SK-N-SH (cell line): ENCODE measurements around the gene WBP1L. TPM values are rescaled to one million over a fixed set of nuclear protein-coding genes. Genes with fewer than 3 reads are reported as not detected.

Experiments
- CTCF ChIA-PET: fragments of 300-600, 350-600 bp; formaldehyde crosslinking; extraction: SDS; loops from one replicate; lab custom pipeline; 2021; lab: Yijun Ruan, JAX
- POLR2A ChIA-PET: fragments of 350-600 bp; sonication (Branson Sonifier 250); formaldehyde crosslinking; extraction: SDS; loops from one replicate; lab custom pipeline; 2020; ENCODE audit warnings: antibody characterized with exemption, inconsistent platforms; lab: Yijun Ruan, JAX
- DNase-seq: peaks from one replicate; pipeline ENCODE4 v3.0.0; 2012
- H2AFZ ChIP-seq: fragments of 200-600 bp; sonication (generic); 2 replicates; pipeline ENCODE4 v1.8.1; 2016; ENCODE audit warnings: antibody characterized with exemption, mild to moderate bottlenecking, low read depth
- H3F3A ChIP-seq: fragments of 200-600 bp; sonication (generic); replicated peaks from 2 replicates; pipeline ENCODE3; 2016; ENCODE audit warnings: antibody characterized with exemption, mild to moderate bottlenecking; ENCODE audit not compliant: insufficient read depth
- H3K27ac ChIP-seq, 2 experiments: fragments of 200-500 bp in 1 of 2; fragments of 200-600 bp in 1 of 2; sonication (Bioruptor generic) in 1 of 2; sonication (generic), shearing (Covaris generic) in 1 of 2; 2 replicates each; pipeline versions ENCODE4 v1.5.1 to v1.6.1; 2014 to 2016; ENCODE audit warnings: low read depth in 2 of 2, inconsistent platforms in 1 of 2, low read length in 1 of 2, mild to moderate bottlenecking in 1 of 2, mixed read lengths in 1 of 2
- H3K27me3 ChIP-seq: fragments of 200-600 bp; sonication (generic), shearing (Covaris generic); 2 replicates; pipeline ENCODE4 v1.6.1; 2016; ENCODE audit warnings: mixed run types; ENCODE audit not compliant: insufficient read depth
- H3K36me3 ChIP-seq, 2 experiments: fragments of 200-500 bp in 1 of 2; fragments of 200-600 bp in 1 of 2; sonication (Bioruptor generic) in 1 of 2; sonication (generic) in 1 of 2; replicated peaks in 1 of 2; 2 replicates each; pipeline versions ENCODE3 to v1.5.1; 2014 to 2016; ENCODE audit warnings: low read length in 1 of 2, mild to moderate bottlenecking in 1 of 2; ENCODE audit not compliant: insufficient read depth in 2 of 2, control insufficient read depth in 1 of 2
- H3K4me1 ChIP-seq, 2 experiments: fragments of 200-500 bp in 1 of 2; fragments of 200-600 bp in 1 of 2; sonication (Bioruptor generic) in 1 of 2; sonication (generic), shearing (Covaris generic) in 1 of 2; 2 replicates each; pipeline versions ENCODE4 v1.5.1 to v1.6.1; 2014 to 2016; ENCODE audit warnings: low read depth in 1 of 2, low read length in 1 of 2, mixed run types in 1 of 2; ENCODE audit not compliant: insufficient read depth in 2 of 2, control insufficient read depth in 1 of 2
- H3K4me2 ChIP-seq: fragments of 200-600 bp; sonication (generic), shearing (Covaris generic); 2 replicates; pipeline ENCODE4 v1.6.1; 2017; ENCODE audit warnings: mixed run types
- H3K4me3 ChIP-seq, 2 experiments: fragments of 200-500 bp in 1 of 2; fragments of 200-600 bp in 1 of 2; sonication (Bioruptor generic) in 1 of 2; sonication (generic), shearing (Covaris generic) in 1 of 2; 2 replicates each; pipeline versions ENCODE4 v1.5.1 to v1.8.1; 2014 to 2016; ENCODE audit warnings: low read depth in 2 of 2, inconsistent platforms in 1 of 2, low read length in 1 of 2, mild to moderate bottlenecking in 1 of 2, mixed read lengths in 1 of 2, moderate library complexity in 1 of 2
- H3K79me2 ChIP-seq: fragments of 200-600 bp; sonication (generic); 2 replicates; pipeline ENCODE4 v1.8.1; 2017; ENCODE audit warnings: mild to moderate bottlenecking; ENCODE audit not compliant: insufficient read depth
- H3K9ac ChIP-seq: fragments of 200-600 bp; sonication (generic); 2 replicates; pipeline ENCODE4 v1.6.1; 2017; ENCODE audit warnings: mixed run types
- H3K9me2 ChIP-seq: fragments of 200-600 bp; sonication (generic); 2 replicates; pipeline ENCODE4 v1.6.1; 2017; ENCODE audit warnings: mixed run types
- H3K9me3 ChIP-seq: fragments of 200-600 bp; sonication (generic); 2 replicates; pipeline ENCODE4 v1.6.1; 2017; ENCODE audit warnings: mixed run types, mild to moderate bottlenecking, moderate library complexity
- H4K20me1 ChIP-seq: fragments of 200-600 bp; sonication (generic); 2 replicates; pipeline ENCODE4 v1.6.1; 2017; ENCODE audit warnings: mild to moderate bottlenecking, mixed run types; ENCODE audit not compliant: insufficient read depth
- ELF1 ChIP-seq: IDR thresholded peaks from 2 replicates; pipeline ENCODE4 v1.4.0; 2012
- GABPA ChIP-seq: IDR thresholded peaks from 2 replicates; pipeline ENCODE4 v1.4.0; 2012; ENCODE audit warnings: low read depth, mild to moderate bottlenecking
- MEF2A ChIP-seq: IDR thresholded peaks from 2 replicates; pipeline ENCODE4 v1.4.0; 2012; ENCODE audit warnings: low read depth, borderline replicate concordance
- RCOR1 ChIP-seq: fragments of 150-350 bp; IDR thresholded peaks from 2 replicates; pipeline ENCODE4 v1.6.1; 2017; ENCODE audit warnings: antibody characterized with exemption, low read length
- RXRA ChIP-seq: IDR thresholded peaks from 2 replicates; pipeline ENCODE4 v1.4.0; 2012; ENCODE audit warnings: low read depth, mild to moderate bottlenecking, borderline replicate concordance
- WGBS: methylation state at CpG from one replicate; pipeline ENCODE4 v1.1.6; 2017; ENCODE audit warnings: low lambda C conversion rate; 5-methylcytosine and 5-hydroxymethylcytosine counted together
- polyA plus RNA-seq, 3 experiments: library from polyadenylated mRNA; depleted of rRNA; stranded (reverse); fragments of >200 nt; gene quantifications; 2 replicates each; pipeline ENCODE4 v1.2.3, GENCODE V29; 2012
- TF ChIP-seq, protein P1 (sequence below): fragments of 150-350 bp; IDR thresholded peaks from 2 replicates; pipeline ENCODE4 v1.6.1; 2016; ENCODE audit warnings: mild to moderate bottlenecking, low read depth, low read length
- TF ChIP-seq, protein P2 (sequence below): fragments of 200-600 bp; sonication (generic); IDR thresholded peaks from 2 replicates; pipeline ENCODE4 v1.6.1; 2017; ENCODE audit warnings: antibody characterized with exemption, mild to moderate bottlenecking, moderate library complexity

The WBP1L gene
- polyA plus RNA-seq, 1 of the 3 experiments (the other 2 are of a cell fraction): 22.8 TPM

DNA sequence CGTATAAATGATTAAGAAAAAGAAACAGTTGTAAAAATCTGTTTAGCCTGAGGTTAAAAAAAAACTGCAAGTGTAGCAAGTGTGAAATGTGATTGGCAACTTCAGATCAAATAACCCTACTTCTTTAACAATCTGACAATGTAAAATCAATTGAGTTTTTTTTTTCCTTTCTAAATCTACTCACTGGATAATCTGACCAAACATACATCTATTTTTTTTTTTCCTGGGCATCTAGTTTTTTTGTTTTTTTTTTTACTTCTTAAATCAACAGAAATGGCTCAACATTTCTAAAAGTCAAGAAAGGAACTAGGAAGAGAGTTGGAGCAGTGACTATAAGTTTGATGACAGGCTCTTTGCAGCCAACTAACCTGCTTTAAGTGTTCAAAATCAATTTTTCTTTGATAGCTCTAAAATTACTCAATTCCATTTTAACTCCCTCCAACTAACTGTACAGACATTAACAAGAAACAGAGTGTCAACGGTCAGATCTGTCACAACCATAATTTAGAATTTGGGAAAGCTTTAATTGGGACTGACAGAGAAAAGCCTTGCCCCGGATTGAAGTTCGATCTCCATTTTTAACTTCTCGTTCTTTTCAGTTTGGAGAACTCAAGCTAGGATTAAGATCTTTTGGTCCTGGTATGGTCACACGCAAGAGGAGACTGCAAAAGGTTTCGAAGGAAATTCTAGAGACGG lies 30.8 kb upstream of the WBP1L start:
- no peak for TF ChIP-seq RCOR1
- TF ChIP-seq, protein P1, sequence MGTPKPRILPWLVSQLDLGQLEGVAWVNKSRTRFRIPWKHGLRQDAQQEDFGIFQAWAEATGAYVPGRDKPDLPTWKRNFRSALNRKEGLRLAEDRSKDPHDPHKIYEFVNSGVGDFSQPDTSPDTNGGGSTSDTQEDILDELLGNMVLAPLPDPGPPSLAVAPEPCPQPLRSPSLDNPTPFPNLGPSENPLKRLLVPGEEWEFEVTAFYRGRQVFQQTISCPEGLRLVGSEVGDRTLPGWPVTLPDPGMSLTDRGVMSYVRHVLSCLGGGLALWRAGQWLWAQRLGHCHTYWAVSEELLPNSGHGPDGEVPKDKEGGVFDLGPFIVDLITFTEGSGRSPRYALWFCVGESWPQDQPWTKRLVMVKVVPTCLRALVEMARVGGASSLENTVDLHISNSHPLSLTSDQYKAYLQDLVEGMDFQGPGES: no peak
- no peak for TF ChIP-seq ELF1
- TF ChIP-seq MEF2A: no peak
- CTCF ChIA-PET: interaction anchor here (0.8 to 11.2 kb wide), 13 partner anchors 9 to 477 kb away, joined by 3 to 123 read pairs (median 3); partner anchors contain the start of gene TRIM8
- POLR2A ChIA-PET: interaction anchor here (1.0 to 2.2 kb wide), 4 partner anchors 42 to 85 kb away, joined by 5 to 13 read pairs (median 10); partner anchors contain the start of gene TRIM8

DNA sequence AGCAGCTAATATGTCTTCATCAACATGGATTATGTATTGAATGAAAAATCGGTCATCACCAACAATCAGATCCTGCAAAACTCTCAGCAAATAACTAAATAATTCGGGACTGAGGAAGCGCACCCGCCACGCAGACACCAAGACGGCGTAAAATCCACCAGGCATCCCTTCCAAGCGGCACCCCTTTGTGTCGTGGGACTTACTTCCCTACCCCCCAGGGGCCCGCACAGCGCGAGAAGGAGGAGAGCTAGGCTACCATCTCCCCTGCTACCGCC lies 30.3 kb upstream of the WBP1L start:
- DNase-seq: no peak
- H3F3A ChIP-seq: peaks cover 18% of the 10 kb centered on the region

More for the DNA sequence above, 30.8 kb upstream of the WBP1L start:
- H3K79me2 ChIP-seq: peaks cover 64% of the 10 kb centered on the region
- H3K27me3 ChIP-seq: no peaks in the 10 kb centered on the region
- peaks cover 13 to 20% of the 10 kb centered on the region in 2 experiments; a peak in 3 of 4 replicates for H3K4me1 ChIP-seq
- WGBS: 11% methylated on average over 8 of the region's 8 CpGs
- H3K4me3 ChIP-seq: peak overlapping the region; percentile 87 to 91
- peaks cover 20% of the 10 kb centered on the region for H3F3A ChIP-seq
- peak overlapping the region; percentile 88 for H3K9ac ChIP-seq
- no peak for DNase-seq
- peak overlapping the region; percentile 80 to 86 for H3K27ac ChIP-seq
- peak overlapping the region; percentile 99 for H2AFZ ChIP-seq
- H3K36me3 ChIP-seq: peaks cover 0 to 3% of the 10 kb centered on the region in 2 experiments
- H3K9me3 ChIP-seq: no peaks in the 10 kb centered on the region
- H3K9me2 ChIP-seq: no peaks in the 10 kb centered on the region
- peaks cover 5% of the 10 kb centered on the region for H4K20me1 ChIP-seq
- H3K4me2 ChIP-seq: peak overlapping the region; percentile 91

More for the DNA sequence above, 30.3 kb upstream of the WBP1L start:
- POLR2A ChIA-PET: interaction anchor here (0.6 to 2.2 kb wide), 5 partner anchors 35 to 86 kb away, joined by 3 to 13 read pairs (median 8); partner anchors contain the start of gene TRIM8
- H3K79me2 ChIP-seq: peaks cover 59% of the 10 kb centered on the region
- peak overlapping the region; percentile 80 to 86 for H3K27ac ChIP-seq
- peak overlapping the region; percentile 88 for H3K9ac ChIP-seq
- H2AFZ ChIP-seq: peak overlapping the region; percentile 99
- H3K9me3 ChIP-seq: no peaks in the 10 kb centered on the region
- H3K4me2 ChIP-seq: peak overlapping the region; percentile 91
- CTCF ChIA-PET: interaction anchor here (0.6 to 11.2 kb wide), 14 partner anchors 15 to 476 kb away, joined by 3 to 123 read pairs (median 3); partner anchors contain the start of gene TRIM8
- H3K27me3 ChIP-seq: no peaks in the 10 kb centered on the region
- 4% methylated on average over 13 of the region's 13 CpGs for WGBS
- H3K4me3 ChIP-seq: peak overlapping the region; percentile 87 to 91
- peaks cover 0 to 3% of the 10 kb centered on the region in 2 experiments for H3K36me3 ChIP-seq
- H3K4me1 ChIP-seq: peaks cover 17 to 20% of the 10 kb centered on the region in 2 experiments; a peak in 3 of 4 replicates
- no peaks in the 10 kb centered on the region for H3K9me2 ChIP-seq
- H4K20me1 ChIP-seq: peaks cover 5% of the 10 kb centered on the region
- TF ChIP-seq RXRA (no peak), GABPA (no peak), MEF2A (no peak)
- TF ChIP-seq, protein P2, sequence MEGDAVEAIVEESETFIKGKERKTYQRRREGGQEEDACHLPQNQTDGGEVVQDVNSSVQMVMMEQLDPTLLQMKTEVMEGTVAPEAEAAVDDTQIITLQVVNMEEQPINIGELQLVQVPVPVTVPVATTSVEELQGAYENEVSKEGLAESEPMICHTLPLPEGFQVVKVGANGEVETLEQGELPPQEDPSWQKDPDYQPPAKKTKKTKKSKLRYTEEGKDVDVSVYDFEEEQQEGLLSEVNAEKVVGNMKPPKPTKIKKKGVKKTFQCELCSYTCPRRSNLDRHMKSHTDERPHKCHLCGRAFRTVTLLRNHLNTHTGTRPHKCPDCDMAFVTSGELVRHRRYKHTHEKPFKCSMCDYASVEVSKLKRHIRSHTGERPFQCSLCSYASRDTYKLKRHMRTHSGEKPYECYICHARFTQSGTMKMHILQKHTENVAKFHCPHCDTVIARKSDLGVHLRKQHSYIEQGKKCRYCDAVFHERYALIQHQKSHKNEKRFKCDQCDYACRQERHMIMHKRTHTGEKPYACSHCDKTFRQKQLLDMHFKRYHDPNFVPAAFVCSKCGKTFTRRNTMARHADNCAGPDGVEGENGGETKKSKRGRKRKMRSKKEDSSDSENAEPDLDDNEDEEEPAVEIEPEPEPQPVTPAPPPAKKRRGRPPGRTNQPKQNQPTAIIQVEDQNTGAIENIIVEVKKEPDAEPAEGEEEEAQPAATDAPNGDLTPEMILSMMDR: peak; percentile 55; the same call in 1 of the 2 replicates
- TF ChIP-seq, protein P1: no peak
